Measurements from ENCODE around the gene SRL.

- TF ChIP-seq CTCF (IDR thresholded peaks at IDR 0.05) (no peak), POLR2A (IDR thresholded peaks at IDR 0.05; ENCODE audit: low read depth) (no peak)
These were observed 34.0 kb upstream of the SRL start for GRCh38 chr16:4275861-4276260.
